ENCODE data around the gene PRRX2.

PRRX2 gene

GRCh38 chr9:129648764-129649115, 16.7 kb upstream of the PRRX2 start:
- ChIA-PET POLR2A (no interaction called here), CTCF (no interaction called here)
- no peak for TF ChIP-seq ZNF133 (tag by site-specific recombination; IDR thresholded peaks at IDR 0.05)
- no peak for TF ChIP-seq SCRT1 (tag by site-specific recombination; IDR thresholded peaks at IDR 0.05; ENCODE audit: borderline replicate concordance)
- no peak for TF ChIP-seq ZXDB (tag by site-specific recombination; IDR thresholded peaks at IDR 0.05)
- no peak for TF ChIP-seq ZSCAN23 (tag by site-specific recombination; IDR thresholded peaks at IDR 0.05)
- no peak for TF ChIP-seq ZNF555 (tag by site-specific recombination; conservative IDR thresholded peaks at IDR 0.05)
- TF ChIP-seq ZNF138 (tag by site-specific recombination; IDR thresholded peaks at IDR 0.05; ENCODE audit: borderline replicate concordance), result no peak
- TF ChIP-seq ZNF394 (tag by site-specific recombination; IDR thresholded peaks at IDR 0.05; ENCODE audit: borderline replicate concordance), result no peak
- no peak for TF ChIP-seq ZBTB6 (tag by site-specific recombination; IDR thresholded peaks at IDR 0.05)
- no peak for TF ChIP-seq ZNF157 (tag by site-specific recombination; IDR thresholded peaks at IDR 0.05)
- TF ChIP-seq AEBP2 (tag by site-specific recombination; IDR thresholded peaks at IDR 0.05; ENCODE audit: borderline replicate concordance), result no peak
- TF ChIP-seq ZNF521 (tag by site-specific recombination; IDR thresholded peaks at IDR 0.05), result no peak
- no peak for TF ChIP-seq ZNF544 (tag by site-specific recombination; IDR thresholded peaks at IDR 0.05)
- no peak for TF ChIP-seq ZNF416 (tag by site-specific recombination; IDR thresholded peaks at IDR 0.05)
- TF ChIP-seq ZBTB17 (tag by site-specific recombination; IDR thresholded peaks at IDR 0.05), result no peak
- no peak for TF ChIP-seq PRDM1 (tag by site-specific recombination; IDR thresholded peaks at IDR 0.05)
- no peak for TF ChIP-seq ZNF341 (tag by site-specific recombination; IDR thresholded peaks at IDR 0.05; ENCODE audit: low read depth)
- Histone ChIP-seq H3K36me3 (ENCODE audit: control insufficient read depth in 2 of 2, insufficient read depth in 1 of 2, low read length in 2 of 2) (no peaks in the 10 kb centered on the region), H3K27ac (ENCODE audit: extremely low read depth, low read depth, low read length) (no peak overlapping the region), H3K4me1 (ENCODE audit: control insufficient read depth, insufficient read depth, low read length) (no peaks in the 10 kb centered on the region), H3K9me3 (ENCODE audit: control insufficient read depth, insufficient read depth, low read depth, low read length) (no peaks in the 10 kb centered on the region), H3K4me3 (ENCODE audit: low read depth, low read length) (no peak overlapping the region)

- Histone ChIP-seq H3K36me3 (ENCODE audit: control insufficient read depth in 2 of 2, insufficient read depth in 1 of 2, low read length in 2 of 2) (no peaks in the 10 kb centered on the region), H3K4me3 (ENCODE audit: low read depth, low read length) (no peak overlapping the region), H3K27ac (ENCODE audit: extremely low read depth, low read depth, low read length) (no peak overlapping the region), H3K4me1 (ENCODE audit: control insufficient read depth, insufficient read depth, low read length) (no peaks in the 10 kb centered on the region), H3K9me3 (ENCODE audit: control insufficient read depth, insufficient read depth, low read depth, low read length) (no peaks in the 10 kb centered on the region)
- ChIA-PET CTCF (interaction anchor here (1.9 kb wide), 1 partner anchor 88 kb away, joined by 7 read pairs; no protein-coding TSS in a partner anchor), POLR2A (interaction anchor here (0.5 kb wide), 1 partner anchor 41 kb away, joined by 5 read pairs; no protein-coding TSS in a partner anchor)
- TF ChIP-seq PRDM10 (tag by site-specific recombination; IDR thresholded peaks at IDR 0.05), result peak; percentile 52
- TF ChIP-seq ZBTB17 (tag by site-specific recombination; IDR thresholded peaks at IDR 0.05), result peak; percentile 30; the same call in 1 of the 2 replicates
- TF ChIP-seq ZNF555 (tag by site-specific recombination; conservative IDR thresholded peaks at IDR 0.05), result no peak
Measured at GRCh38 chr9:129649726-129650679, 15.4 kb upstream of the PRRX2 start.

All from HEK293 (cell line).